ENCODE results near the gene DHH.

DHH gene

GRCh38 chr12:49109641-49110463, 15.3 kb upstream of the DHH start:
- TF ChIP-seq SIN3A (IDR thresholded peaks at IDR 0.05; ENCODE audit: borderline replicate concordance, insufficient read depth, low read length): peak; percentile 39; the same call in 1 of the 2 replicates
- 0 out of 2 replicates have a peak, but pooled peaks have one; percentile 16 for TF ChIP-seq TAF1 (IDR thresholded peaks at IDR 0.05; ENCODE audit: borderline replicate concordance, insufficient read depth, low read length)
- no peak for TF ChIP-seq REST (IDR thresholded peaks at IDR 0.05; ENCODE audit: insufficient read depth in 1 of 2, low read depth in 2 of 2, low read length in 2 of 2)
- no peak for TF ChIP-seq FOXP2 (optimal IDR thresholded peaks at IDR 0.05; ENCODE audit: borderline replicate concordance, extremely low read depth, extremely low read length, insufficient read depth)
- TF ChIP-seq POLR2AphosphoS5 (IDR thresholded peaks at IDR 0.05; ENCODE audit: low read depth, low read length): no peak

- TF ChIP-seq FOXP2 (optimal IDR thresholded peaks at IDR 0.05; ENCODE audit: borderline replicate concordance, extremely low read depth, extremely low read length, insufficient read depth): no peak
- 0 out of 2 replicates have a peak, but pooled peaks have one; percentile 21 for TF ChIP-seq POLR2AphosphoS5 (IDR thresholded peaks at IDR 0.05; ENCODE audit: low read depth, low read length)
- TF ChIP-seq SIN3A (IDR thresholded peaks at IDR 0.05; ENCODE audit: borderline replicate concordance, insufficient read depth, low read length): no peak
- 0 out of 2 replicates have a peak, but pooled peaks have one; percentile 11 for TF ChIP-seq TAF1 (IDR thresholded peaks at IDR 0.05; ENCODE audit: borderline replicate concordance, insufficient read depth, low read length)
- TF ChIP-seq REST (IDR thresholded peaks at IDR 0.05; ENCODE audit: insufficient read depth in 1 of 2, low read depth in 2 of 2, low read length in 2 of 2): peak in 1 of 2 experiments; percentile 71; a peak in 2 of 4 replicates
Observed at GRCh38 chr12:49108958-49109404, 14.4 kb upstream of the DHH start.

DNA sequence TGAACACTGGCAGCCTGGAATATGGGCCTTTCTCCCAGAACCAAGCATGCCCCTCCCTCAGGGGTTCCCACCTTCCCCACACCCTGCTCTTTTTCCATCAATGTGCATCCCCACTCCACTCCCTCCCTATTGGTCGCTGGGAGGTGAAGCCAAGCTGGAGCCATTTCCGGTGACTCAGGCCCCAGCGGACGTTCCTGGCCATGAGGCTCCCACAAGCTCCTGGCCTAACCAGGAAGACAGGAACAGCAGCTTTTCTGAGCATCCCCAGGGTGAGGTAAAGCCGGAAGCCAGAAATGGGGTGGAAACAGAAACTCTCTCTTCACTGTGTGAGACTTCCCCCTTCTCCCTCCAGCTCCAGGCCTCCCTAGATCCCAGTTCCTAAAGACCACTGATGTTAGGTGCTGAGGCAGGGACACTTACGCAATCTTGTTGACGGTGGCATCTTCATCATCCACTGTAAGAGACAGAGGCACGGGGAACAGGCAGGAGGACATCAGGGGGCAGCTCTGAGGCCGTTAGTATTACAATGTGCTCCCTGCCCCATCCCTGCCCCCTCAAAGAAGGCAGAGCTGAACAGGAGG, 11.0 kb upstream of the DHH start:
- no peak for TF ChIP-seq REST (IDR thresholded peaks at IDR 0.05; ENCODE audit: insufficient read depth in 1 of 2, low read depth in 2 of 2, low read length in 2 of 2)
- TF ChIP-seq SIN3A (IDR thresholded peaks at IDR 0.05; ENCODE audit: borderline replicate concordance, insufficient read depth, low read length): no peak
- TF ChIP-seq TAF1 (IDR thresholded peaks at IDR 0.05; ENCODE audit: borderline replicate concordance, insufficient read depth, low read length): no peak
- TF ChIP-seq POLR2AphosphoS5 (IDR thresholded peaks at IDR 0.05; ENCODE audit: low read depth, low read length): no peak
- TF ChIP-seq FOXP2 (optimal IDR thresholded peaks at IDR 0.05; ENCODE audit: borderline replicate concordance, extremely low read depth, extremely low read length, insufficient read depth): no peak

DNA sequence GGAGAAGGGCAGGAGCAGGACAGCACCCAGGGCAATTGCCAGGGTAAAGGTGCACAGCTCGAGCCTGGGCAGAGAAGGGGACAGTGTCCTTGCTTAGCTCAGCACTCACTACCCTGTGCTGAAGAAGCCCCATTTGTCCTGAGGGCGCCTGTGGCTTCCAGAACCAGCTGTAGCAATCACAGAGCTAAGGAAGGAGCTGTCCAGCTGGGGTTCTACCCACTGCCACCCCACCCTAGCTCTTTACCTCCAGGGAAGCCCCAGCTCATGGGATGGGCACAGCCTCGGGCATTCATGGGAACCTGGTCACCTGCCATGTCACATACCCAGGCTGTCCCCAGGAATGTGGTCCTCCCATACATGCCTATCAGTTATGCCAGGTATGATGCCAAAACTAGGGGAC, 10.2 kb upstream of the DHH start:
- TF ChIP-seq REST (IDR thresholded peaks at IDR 0.05; ENCODE audit: insufficient read depth in 1 of 2, low read depth in 2 of 2, low read length in 2 of 2) (peak; percentile 11 to 54; a peak in 1 of 4 replicates), FOXP2 (optimal IDR thresholded peaks at IDR 0.05; ENCODE audit: borderline replicate concordance, extremely low read depth, extremely low read length, insufficient read depth) (no peak)

Data from PFSK-1 (cell line).